Measurements from ENCODE around the gene USP17L12.
"Not testable (repeated sequence)": the region's sequence is repeated elsewhere in the genome, so short reads cannot be mapped to it uniquely, and the experiment has no call there.

The USP17L12 gene, protein sequence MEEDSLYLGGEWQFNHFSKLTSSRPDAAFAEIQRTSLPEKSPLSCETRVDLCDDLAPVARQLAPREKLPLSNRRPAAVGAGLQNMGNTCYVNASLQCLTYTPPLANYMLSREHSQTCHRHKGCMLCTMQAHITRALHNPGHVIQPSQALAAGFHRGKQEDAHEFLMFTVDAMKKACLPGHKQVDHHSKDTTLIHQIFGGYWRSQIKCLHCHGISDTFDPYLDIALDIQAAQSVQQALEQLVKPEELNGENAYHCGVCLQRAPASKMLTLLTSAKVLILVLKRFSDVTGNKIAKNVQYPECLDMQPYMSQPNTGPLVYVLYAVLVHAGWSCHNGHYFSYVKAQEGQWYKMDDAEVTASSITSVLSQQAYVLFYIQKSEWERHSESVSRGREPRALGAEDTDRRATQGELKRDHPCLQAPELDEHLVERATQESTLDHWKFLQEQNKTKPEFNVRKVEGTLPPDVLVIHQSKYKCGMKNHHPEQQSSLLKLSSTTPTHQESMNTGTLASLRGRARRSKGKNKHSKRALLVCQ

DNA sequence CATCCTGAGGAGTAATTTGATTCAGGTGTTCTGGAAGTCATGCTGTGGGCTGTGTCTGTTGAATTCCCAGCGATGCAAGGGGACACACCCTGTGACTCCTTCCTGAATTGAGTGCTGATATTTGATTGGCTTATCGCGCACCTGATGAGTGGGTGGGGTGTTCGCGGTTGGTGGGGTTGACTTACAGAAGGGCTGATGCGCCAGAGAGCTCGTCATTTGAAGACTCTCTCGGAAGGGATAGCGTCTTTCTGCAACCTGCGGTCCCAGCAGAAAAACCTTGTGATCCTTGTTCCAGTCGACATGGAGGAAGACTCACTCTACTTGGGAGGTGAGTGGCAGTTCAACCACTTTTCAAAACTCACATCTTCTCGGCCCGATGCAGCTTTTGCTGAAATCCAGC lies at the start of gene USP17L12:
TSS of gene USP17L12 (plus strand) at position 301 of the 400 bp plus-strand sequence. CDS start at position 301, 0 bp downstream.
- H3K27ac ChIP-seq; H3K4me3 ChIP-seq (ENCODE audit: low read depth in 1 of 2, low read length in 1 of 2); H3K9me3 ChIP-seq; H3K36me3 ChIP-seq; H3K27me3 ChIP-seq; H3K4me1 ChIP-seq (ENCODE audit: control insufficient read depth in 1 of 2, insufficient read depth in 1 of 2, low read depth in 1 of 2, low read length in 1 of 2): not testable (repeated sequence)

DNA sequence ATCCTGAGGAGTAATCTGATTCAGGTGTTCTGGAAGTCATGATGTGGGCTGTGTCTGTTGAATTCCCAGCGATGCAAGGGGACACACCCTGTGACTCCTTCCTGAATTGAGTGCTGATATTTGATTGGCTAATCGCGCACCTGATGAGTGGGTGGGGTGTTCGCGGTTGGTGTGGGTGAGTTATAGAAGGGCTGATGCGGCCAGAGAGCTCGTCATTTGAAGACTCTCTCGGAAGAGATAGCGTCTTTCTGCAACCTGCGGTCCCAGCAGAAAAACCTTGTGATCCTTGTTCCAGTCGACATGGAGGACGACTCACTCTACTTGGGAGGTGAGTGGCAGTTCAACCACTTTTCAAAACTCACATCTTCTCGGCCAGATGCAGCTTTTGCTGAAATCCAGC lies 9.6 kb upstream of the USP17L12 start, which contains the start of gene USP17L10:
TSS of gene USP17L10 (plus strand) at position 301 of the 400 bp plus-strand sequence. CDS start at position 301, 0 bp downstream.
- H3K27ac ChIP-seq; H3K9me3 ChIP-seq; H3K4me3 ChIP-seq (ENCODE audit: low read depth in 1 of 2, low read length in 1 of 2); H3K36me3 ChIP-seq; H3K27me3 ChIP-seq; H3K4me1 ChIP-seq (ENCODE audit: control insufficient read depth in 1 of 2, insufficient read depth in 1 of 2, low read depth in 1 of 2, low read length in 1 of 2): not testable (repeated sequence)

DNA sequence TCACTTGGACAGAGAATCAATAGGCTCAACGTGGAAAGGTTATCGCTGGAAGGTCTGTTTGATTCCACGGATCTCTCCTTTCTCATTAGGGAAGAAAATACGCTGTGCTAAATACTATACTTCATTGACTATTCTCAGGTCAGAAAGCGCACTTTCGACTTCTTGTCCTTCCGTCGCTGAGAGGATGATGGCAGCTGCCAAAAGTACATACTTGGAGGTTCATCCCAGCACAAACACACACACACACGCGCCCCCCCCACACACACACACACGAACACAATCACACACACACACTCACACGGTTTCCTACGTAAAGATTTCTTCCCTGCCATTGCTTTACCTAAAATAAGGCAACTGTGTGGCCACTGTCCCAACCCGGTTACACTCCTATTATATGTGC lies 5.3 kb upstream of the USP17L12 start:
- not testable (repeated sequence) for H3K36me3 ChIP-seq; H3K9me3 ChIP-seq; H3K27ac ChIP-seq; H3K4me1 ChIP-seq (ENCODE audit: control insufficient read depth in 1 of 2, insufficient read depth in 1 of 2, low read depth in 1 of 2, low read length in 1 of 2); H3K27me3 ChIP-seq; H3K4me3 ChIP-seq (ENCODE audit: low read depth in 1 of 2, low read length in 1 of 2)

DNA sequence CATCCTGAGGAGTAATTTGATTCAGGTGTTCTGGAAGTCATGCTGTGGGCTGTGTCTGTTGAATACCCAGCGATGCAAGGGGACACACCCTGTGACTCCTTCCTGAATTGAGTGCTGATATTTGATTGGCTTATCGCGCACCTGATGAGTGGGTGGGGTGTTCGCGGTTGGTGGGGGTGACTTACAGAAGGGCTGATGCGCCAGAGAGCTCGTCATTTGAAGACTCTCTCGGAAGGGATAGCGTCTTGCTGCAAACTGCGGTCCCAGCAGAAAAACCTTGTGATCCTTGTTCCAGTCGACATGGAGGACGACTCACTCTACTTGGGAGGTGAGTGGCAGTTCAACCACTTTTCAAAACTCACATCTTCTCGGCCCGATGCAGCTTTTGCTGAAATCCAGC lies 4.8 kb upstream of the USP17L12 start, which contains the start of gene USP17L11:
TSS of gene USP17L11 (plus strand) at position 301 of the 400 bp plus-strand sequence. CDS start at position 301, 0 bp downstream.
- not testable (repeated sequence) for H3K27ac ChIP-seq; H3K27me3 ChIP-seq; H3K4me3 ChIP-seq (ENCODE audit: low read depth in 1 of 2, low read length in 1 of 2); H3K36me3 ChIP-seq; H3K4me1 ChIP-seq (ENCODE audit: control insufficient read depth in 1 of 2, insufficient read depth in 1 of 2, low read depth in 1 of 2, low read length in 1 of 2); H3K9me3 ChIP-seq

DNA sequence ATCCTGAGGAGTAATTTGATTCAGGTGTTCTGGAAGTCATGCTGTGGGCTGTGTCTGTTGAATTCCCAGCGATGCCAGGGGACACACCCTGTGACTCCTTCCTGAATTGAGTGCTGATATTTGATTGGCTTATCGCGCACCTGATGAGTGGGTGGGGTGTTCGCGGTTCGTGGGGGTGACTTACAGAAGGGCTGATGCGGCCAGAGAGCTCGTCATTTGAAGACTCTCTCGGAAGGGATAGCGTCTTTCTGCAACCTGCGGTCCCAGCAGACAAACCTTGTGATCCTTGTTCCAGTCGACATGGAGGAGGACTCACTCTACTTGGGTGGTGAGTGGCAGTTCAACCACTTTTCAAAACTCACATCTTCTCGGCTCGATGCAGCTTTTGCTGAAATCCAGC lies 4.6 kb downstream of the USP17L12 start, which contains the start of gene USP17L13:
TSS of gene USP17L13 (plus strand) at position 301 of the 400 bp plus-strand sequence. CDS start at position 301, 0 bp downstream.
- not testable (repeated sequence) for H3K4me1 ChIP-seq (ENCODE audit: control insufficient read depth in 1 of 2, insufficient read depth in 1 of 2, low read depth in 1 of 2, low read length in 1 of 2); H3K27ac ChIP-seq; H3K4me3 ChIP-seq (ENCODE audit: low read depth in 1 of 2, low read length in 1 of 2)

DNA sequence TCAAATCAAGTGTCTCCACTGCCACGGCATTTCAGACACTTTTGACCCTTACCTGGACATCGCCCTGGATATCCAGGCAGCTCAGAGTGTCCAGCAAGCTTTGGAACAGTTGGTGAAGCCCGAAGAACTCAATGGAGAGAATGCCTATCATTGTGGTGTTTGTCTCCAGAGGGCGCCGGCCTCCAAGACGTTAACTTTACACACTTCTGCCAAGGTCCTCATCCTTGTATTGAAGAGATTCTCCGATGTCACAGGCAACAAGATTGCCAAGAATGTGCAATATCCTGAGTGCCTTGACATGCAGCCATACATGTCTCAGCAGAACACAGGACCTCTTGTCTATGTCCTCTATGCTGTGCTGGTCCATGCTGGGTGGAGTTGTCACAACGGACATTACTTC lies 10.3 kb downstream of the USP17L12 start:
- not testable (repeated sequence) for H3K9me3 ChIP-seq; H3K36me3 ChIP-seq; H3K4me1 ChIP-seq (ENCODE audit: control insufficient read depth in 1 of 2, insufficient read depth in 1 of 2, low read depth in 1 of 2, low read length in 1 of 2); H3K27me3 ChIP-seq; H3K27ac ChIP-seq; H3K4me3 ChIP-seq (ENCODE audit: low read depth in 1 of 2, low read length in 1 of 2)

More for the DNA sequence above, 4.6 kb downstream of the USP17L12 start, which contains the start of gene USP17L13:
- H3K27me3 ChIP-seq, H3K36me3 ChIP-seq, H3K9me3 ChIP-seq: not testable (repeated sequence)

DNA sequence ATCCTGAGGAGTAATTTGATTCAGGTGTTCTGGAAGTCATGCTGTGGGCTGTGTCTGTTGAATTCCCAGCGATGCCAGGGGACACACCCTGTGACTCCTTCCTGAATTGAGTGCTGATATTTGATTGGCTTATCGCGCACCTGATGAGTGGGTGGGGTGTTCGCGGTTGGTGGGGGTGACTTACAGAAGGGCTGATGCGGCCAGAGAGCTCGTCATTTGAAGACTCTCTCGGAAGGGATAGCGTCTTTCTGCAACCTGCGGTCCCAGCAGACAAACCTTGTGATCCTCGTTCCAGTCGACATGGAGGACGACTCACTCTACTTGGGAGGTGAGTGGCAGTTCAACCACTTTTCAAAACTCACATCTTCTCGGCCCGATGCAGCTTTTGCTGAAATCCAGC lies 14.1 kb downstream of the USP17L12 start, which contains the start of gene USP17L15:
TSS of gene USP17L15 (plus strand) at position 301 of the 400 bp plus-strand sequence. CDS start at position 301, 0 bp downstream.
- H3K27ac ChIP-seq; H3K36me3 ChIP-seq; H3K4me1 ChIP-seq (ENCODE audit: control insufficient read depth in 1 of 2, insufficient read depth in 1 of 2, low read depth in 1 of 2, low read length in 1 of 2); H3K4me3 ChIP-seq (ENCODE audit: low read depth in 1 of 2, low read length in 1 of 2); H3K9me3 ChIP-seq; H3K27me3 ChIP-seq: not testable (repeated sequence)

DNA sequence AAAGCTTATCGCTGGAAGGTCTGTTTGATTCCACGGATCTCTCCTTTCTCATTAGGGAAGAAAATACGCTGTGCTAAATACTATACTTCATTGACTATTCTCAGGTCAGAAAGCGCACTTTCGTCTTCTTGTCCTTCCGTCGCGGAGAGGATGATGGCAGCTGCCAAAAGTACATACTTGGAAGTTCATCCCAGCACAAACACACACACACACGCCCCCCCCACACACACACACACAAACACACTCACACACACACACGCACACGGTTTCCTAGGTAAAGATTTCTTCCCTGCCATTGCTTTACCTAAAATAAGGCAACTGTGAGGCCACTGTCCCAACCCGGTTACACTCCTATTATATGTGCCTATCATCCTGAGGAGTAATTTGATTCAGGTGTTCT lies 18.5 kb downstream of the USP17L12 start:
- H3K9me3 ChIP-seq; H3K4me1 ChIP-seq (ENCODE audit: control insufficient read depth in 1 of 2, insufficient read depth in 1 of 2, low read depth in 1 of 2, low read length in 1 of 2); H3K4me3 ChIP-seq (ENCODE audit: low read depth in 1 of 2, low read length in 1 of 2); H3K36me3 ChIP-seq; H3K27me3 ChIP-seq; H3K27ac ChIP-seq: not testable (repeated sequence)

DNA sequence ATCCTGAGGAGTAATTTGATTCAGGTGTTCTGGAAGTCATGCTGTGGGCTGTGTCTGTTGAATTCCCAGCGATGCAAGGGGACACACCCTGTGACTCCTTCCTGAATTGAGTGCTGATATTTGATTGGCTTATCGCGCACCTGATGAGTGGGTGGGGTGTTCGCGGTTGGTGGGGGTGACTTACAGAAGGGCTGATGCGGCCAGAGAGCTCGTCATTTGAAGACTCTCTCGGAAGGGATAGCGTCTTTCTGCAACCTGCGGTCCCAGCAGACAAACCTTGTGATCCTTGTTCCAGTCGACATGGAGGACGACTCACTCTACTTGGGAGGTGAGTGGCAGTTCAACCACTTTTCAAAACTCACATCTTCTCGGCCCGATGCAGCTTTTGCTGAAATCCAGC lies 23.6 kb downstream of the USP17L12 start, which contains the start of gene USP17L17:
TSS of gene USP17L17 (plus strand) at position 301 of the 400 bp plus-strand sequence. CDS start at position 301, 0 bp downstream.
- H3K27me3 ChIP-seq; H3K9me3 ChIP-seq; H3K36me3 ChIP-seq; H3K4me1 ChIP-seq (ENCODE audit: control insufficient read depth in 1 of 2, insufficient read depth in 1 of 2, low read depth in 1 of 2, low read length in 1 of 2); H3K4me3 ChIP-seq (ENCODE audit: low read depth in 1 of 2, low read length in 1 of 2); H3K27ac ChIP-seq: not testable (repeated sequence)

DNA sequence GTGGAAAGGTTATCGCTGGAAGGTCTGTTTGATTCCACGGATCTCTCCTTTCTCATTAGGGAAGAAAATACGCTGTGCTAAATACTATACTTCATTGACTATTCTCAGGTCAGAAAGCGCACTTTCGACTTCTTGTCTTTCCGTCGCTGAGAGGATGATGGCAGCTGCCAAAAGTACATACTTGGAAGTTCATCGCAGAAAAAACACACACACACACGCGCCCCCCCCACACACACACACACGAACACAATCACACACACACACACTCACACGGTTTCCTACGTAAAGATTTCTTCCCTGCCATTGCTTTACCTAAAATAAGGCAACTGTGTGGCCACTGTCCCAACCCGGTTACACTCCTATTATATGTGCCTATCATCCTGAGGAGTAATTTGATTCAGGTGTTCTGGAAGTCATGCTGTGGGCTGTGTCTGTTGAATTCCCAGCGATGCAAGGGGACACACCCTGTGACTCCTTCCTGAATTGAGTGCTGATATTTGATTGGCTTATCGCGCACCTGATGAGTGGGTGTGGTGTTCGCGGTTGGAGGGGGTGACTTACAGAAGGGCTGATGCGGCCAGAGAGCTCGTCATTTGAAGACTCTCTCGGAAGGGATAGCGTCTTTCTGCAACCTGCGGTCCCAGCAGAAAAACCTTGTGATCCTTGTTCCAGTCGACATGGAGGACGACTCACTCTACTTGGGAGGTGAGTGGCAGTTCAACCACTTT lies 28.2 kb downstream of the USP17L12 start, which contains the start of gene USP17L18:
TSS of gene USP17L18 (plus strand) at position 678 of the 728 bp plus-strand sequence. CDS start at position 678, 0 bp downstream.
- H3K9me3 ChIP-seq; H3K36me3 ChIP-seq; H3K4me3 ChIP-seq (ENCODE audit: low read depth in 1 of 2, low read length in 1 of 2); H3K4me1 ChIP-seq (ENCODE audit: control insufficient read depth in 1 of 2, insufficient read depth in 1 of 2, low read depth in 1 of 2, low read length in 1 of 2); H3K27me3 ChIP-seq; H3K27ac ChIP-seq: not testable (repeated sequence)

DNA sequence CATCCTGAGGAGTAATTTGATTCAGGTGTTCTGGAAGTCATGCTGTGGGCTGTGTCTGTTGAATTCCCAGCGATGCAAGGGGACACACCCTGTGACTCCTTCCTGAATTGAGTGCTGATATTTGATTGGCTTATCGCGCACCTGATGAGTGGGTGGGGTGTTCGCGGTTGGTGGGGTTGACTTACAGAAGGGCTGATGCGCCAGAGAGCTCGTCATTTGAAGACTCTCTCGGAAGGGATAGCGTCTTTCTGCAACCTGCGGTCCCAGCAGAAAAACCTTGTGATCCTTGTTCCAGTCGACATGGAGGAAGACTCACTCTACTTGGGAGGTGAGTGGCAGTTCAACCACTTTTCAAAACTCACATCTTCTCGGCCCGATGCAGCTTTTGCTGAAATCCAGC lies 33.1 kb downstream of the USP17L12 start, which contains the start of gene USP17L19:
TSS of gene USP17L19 (plus strand) at position 301 of the 400 bp plus-strand sequence. CDS start at position 301, 0 bp downstream.
- not testable (repeated sequence) for H3K4me3 ChIP-seq (ENCODE audit: low read depth in 1 of 2, low read length in 1 of 2); H3K9me3 ChIP-seq; H3K4me1 ChIP-seq (ENCODE audit: control insufficient read depth in 1 of 2, insufficient read depth in 1 of 2, low read depth in 1 of 2, low read length in 1 of 2); H3K27me3 ChIP-seq; H3K36me3 ChIP-seq; H3K27ac ChIP-seq

DNA sequence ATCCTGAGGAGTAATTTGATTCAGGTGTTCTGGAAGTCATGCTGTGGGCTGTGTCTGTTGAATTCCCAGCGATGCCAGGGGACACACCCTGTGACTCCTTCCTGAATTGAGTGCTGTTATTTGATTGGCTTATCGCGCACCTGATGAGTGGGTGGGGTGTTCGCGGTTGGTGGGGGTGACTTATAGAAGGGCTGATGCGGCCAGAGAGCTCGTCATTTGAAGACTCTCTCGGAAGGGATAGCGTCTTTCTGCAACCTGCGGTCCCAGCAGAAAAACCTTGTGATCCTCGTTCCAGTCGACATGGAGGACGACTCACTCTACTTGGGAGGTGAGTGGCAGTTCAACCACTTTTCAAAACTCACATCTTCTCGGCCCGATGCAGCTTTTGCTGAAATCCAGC lies 37.9 kb downstream of the USP17L12 start, which contains the start of gene USP17L20:
TSS of gene USP17L20 (plus strand) at position 301 of the 400 bp plus-strand sequence. CDS start at position 301, 0 bp downstream.
- H3K9me3 ChIP-seq; H3K27me3 ChIP-seq; H3K36me3 ChIP-seq; H3K4me1 ChIP-seq (ENCODE audit: control insufficient read depth in 1 of 2, insufficient read depth in 1 of 2, low read depth in 1 of 2, low read length in 1 of 2); H3K27ac ChIP-seq; H3K4me3 ChIP-seq (ENCODE audit: low read depth in 1 of 2, low read length in 1 of 2): not testable (repeated sequence)

DNA sequence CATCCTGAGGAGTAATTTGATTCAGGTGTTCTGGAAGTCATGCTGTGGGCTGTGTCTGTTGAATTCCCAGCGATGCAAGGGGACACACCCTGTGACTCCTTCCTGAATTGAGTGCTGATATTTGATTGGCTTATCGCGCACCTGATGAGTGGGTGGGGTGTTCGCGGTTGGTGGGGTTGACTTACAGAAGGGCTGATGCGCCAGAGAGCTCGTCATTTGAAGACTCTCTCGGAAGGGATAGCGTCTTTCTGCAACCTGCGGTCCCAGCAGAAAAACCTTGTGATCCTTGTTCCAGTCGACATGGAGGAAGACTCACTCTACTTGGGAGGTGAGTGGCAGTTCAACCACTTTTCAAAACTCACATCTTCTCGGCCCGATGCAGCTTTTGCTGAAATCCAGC lies 42.6 kb downstream of the USP17L12 start, which contains the start of gene USP17L21:
TSS of gene USP17L21 (plus strand) at position 301 of the 400 bp plus-strand sequence. CDS start at position 301, 0 bp downstream.
- H3K4me1 ChIP-seq (ENCODE audit: control insufficient read depth in 1 of 2, insufficient read depth in 1 of 2, low read depth in 1 of 2, low read length in 1 of 2); H3K4me3 ChIP-seq (ENCODE audit: low read depth in 1 of 2, low read length in 1 of 2); H3K27me3 ChIP-seq; H3K27ac ChIP-seq; H3K9me3 ChIP-seq; H3K36me3 ChIP-seq: not testable (repeated sequence)

All from neutrophil (primary cell).